Measurements from ENCODE around the gene FGR.
"Not testable (repeated sequence)": the region's sequence is repeated elsewhere in the genome, so short reads cannot be mapped to it uniquely, and the experiment has no call there.

The FGR gene

DNA sequence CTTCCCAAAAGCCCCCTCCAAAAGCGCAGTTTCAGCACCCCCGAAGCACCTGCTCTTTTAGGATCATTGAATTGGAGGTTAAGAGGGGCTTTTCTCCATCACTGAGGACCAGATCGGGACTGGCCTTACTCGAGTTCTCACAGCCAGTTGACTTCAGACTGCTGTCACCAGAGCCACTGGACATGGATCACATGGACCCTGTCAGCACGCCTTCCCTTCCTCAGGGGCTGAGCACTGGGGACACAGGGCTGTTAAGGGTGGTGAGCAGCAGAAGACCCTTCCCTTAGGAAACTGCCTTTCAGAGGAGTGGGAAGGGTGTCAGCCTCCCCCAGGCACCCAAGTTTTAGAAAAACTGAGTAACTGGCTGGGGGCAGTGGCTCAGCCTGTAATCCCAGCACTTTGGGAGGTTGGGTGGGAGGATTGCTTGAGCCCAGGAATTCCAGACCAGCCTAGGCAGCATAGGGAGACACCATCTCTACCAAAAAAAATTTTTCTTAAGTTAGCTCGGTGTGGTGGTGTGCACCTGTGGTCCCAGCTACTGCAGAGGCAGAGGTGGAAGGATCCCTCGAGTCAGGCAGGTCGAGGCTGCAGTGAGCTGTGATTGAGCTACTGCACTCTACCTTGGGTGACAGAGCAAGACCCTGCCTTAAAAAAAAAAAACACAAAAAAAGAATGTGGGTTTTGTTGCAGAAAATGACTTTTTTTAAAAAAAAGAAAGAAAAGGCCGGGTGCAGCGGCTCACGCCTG, 584 bp upstream of the FGR start:
- no peak for DNase-seq (ENCODE audit: low read depth in 1 of 2, low spot score in 1 of 2)

DNA sequence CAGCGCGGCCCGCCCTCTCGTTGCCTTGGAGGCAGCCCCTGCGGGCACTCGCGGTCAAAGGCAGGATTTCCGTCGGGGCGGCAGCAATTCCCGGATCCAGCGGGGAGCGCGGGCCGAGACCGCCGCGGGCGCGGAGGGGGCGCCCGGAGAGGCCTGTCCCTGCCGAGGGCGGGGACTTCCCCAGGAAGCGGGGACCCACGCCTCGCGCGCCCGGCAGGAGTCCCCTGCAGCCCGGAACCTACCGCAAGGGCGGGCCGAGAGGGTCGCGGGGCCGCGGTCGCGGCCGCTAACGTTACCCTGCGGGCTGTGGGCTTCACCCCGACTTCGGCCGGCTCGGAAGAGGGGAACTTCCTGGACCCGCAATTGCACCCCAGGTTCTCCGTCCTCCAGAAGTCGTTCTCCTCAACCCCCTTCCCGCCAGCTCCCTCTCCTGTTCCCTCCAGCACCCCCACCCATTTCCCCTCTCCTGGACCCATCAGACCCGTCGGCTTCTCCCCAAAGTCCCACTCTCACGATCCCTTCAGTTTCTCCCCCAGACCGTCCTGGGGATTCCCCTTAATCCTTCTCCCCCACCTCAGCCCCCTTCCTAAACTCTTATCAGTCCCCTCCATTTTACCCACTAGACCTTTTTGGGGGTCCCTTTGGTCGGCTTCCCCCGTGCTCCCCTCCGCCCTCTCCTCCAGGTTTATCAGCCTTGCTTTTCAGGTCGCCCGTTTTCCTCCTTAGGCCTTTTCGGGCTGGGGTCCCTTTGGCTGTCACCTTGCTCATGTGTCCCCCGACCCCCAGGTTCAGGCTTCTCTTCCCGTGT, 604 bp downstream of the FGR start:
- peak in 1 of 2 donors; percentile 24 for DNase-seq (ENCODE audit: low read depth in 1 of 2, low spot score in 1 of 2)

- no peak for DNase-seq (ENCODE audit: low read depth in 1 of 2, low spot score in 1 of 2)
Observed at GRCh38 chr1:27633640-27634176, 1.3 kb downstream of the FGR start.

- no peak for DNase-seq (ENCODE audit: low read depth in 1 of 2, low spot score in 1 of 2)
Observed at GRCh38 chr1:27633298-27633610, 1.7 kb downstream of the FGR start.

DNA sequence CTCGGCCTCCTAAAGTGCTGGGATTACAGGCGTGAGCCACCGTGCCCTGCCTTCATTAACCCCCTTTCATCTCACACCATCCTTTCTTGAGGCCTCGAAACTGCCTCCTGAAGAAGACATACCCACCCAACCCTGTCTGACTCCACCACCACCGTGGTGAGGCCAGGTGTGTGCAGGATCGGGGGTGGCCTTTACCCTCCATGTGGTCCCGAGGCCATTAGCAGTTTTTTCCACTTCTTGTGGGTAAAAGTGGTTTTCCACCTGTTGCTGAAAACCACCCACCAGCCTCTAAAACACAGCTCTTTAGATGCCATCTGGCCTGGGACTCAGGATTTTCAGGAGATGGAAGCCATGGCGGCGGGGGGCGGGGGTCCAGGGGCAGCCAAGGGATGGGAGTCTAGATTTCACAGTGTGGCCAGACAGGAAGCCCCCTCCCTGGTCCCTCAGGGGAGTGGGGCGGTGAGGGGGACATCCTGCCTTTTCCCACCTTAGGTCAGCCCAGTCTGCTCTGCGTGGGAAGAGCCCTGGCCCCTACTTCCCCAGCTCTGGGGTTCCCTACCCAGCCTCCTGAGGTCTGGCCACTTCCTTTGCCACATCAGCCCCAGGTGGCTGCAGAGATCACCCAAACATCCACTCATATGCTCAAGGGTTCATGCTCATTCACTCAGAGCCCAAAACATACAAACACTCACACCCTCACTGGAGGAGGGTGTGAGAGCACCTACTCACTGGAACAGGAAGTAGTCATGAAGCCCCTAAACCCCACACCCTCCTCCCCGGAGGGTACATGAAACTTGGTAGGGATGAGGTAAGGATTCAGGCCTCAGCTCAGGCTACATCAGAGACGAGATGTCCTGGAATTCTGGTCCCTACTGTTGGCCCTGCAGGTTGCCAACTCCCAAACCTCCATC, 2.3 kb downstream of the FGR start:
- DNase-seq (ENCODE audit: low read depth in 1 of 2, low spot score in 1 of 2): peak in 1 of 2 donors; percentile 32

- no peak for DNase-seq (ENCODE audit: low read depth in 1 of 2, low spot score in 1 of 2)
Observed at GRCh38 chr1:27630859-27631491, 4.0 kb downstream of the FGR start.

GRCh38 chr1:27628712-27629111, 6.3 kb downstream of the FGR start:
- no peak for DNase-seq (ENCODE audit: low read depth in 1 of 2, low spot score in 1 of 2)

- DNase-seq (ENCODE audit: low read depth in 1 of 2, low spot score in 1 of 2): not testable (repeated sequence)
Observed at GRCh38 chr1:27627733-27628132, 7.3 kb downstream of the FGR start.

GRCh38 chr1:27627061-27627460, 7.9 kb downstream of the FGR start:
- no peak for DNase-seq (ENCODE audit: low read depth in 1 of 2, low spot score in 1 of 2)

DNA sequence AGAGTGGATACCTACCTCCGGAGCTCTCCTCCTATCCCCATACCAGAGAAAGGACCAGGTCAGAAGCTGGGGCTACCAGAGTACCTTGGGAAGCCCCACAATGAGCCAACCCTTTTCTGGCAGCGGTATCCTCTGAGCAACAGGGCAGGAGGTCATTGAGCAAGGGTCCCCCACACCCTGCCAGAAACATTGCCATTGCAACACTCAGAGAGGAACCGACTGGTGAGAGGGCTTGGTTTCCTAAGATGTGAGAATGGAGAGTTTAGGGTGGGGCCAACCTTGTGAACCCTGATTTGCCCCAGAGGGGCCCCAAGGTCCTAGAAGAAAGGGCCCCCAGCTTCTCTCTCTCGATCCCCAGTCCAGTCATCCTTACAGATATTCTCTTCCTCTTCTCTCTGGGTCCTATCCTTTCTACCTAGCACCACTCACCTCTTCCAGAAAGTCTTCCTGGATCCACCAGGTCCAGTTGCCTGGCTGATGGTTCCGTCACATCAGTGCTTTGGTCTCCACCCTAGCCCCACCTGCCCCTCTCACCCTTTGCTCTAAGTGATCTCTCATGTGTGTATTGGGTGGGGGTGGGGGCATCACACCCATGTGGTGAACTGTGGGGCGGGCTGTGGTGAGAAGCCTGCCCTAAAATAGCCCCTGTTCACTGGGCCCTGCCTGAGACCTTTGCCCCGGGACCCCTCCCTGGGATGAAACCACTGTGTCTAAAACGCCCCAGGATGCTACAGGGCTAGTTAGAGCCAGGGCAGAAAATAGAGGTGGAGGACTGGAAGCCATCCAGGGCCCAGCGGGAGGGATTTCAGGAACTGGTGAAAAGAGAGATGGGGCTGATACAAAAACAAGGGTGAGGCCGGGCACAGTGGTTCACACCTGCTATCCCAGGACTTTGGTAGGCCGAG, 8.7 kb downstream of the FGR start:
- no peak for DNase-seq (ENCODE audit: low read depth in 1 of 2, low spot score in 1 of 2)

- no peak for DNase-seq (ENCODE audit: low read depth in 1 of 2, low spot score in 1 of 2)
Observed at GRCh38 chr1:27624467-27625178, 10.4 kb downstream of the FGR start.

GRCh38 chr1:27623327-27624212, 11.4 kb downstream of the FGR start:
- no peak for DNase-seq (ENCODE audit: low read depth in 1 of 2, low spot score in 1 of 2)

- DNase-seq (ENCODE audit: low read depth in 1 of 2, low spot score in 1 of 2): no peak
Observed at GRCh38 chr1:27622828-27623227, 12.2 kb downstream of the FGR start.

GRCh38 chr1:27621051-27621920, 13.7 kb downstream of the FGR start:
- no peak for DNase-seq (ENCODE audit: low read depth in 1 of 2, low spot score in 1 of 2)

- not testable (repeated sequence) for DNase-seq (ENCODE audit: low read depth in 1 of 2, low spot score in 1 of 2)
Observed at GRCh38 chr1:27619782-27620438, 15.1 kb downstream of the FGR start.

GRCh38 chr1:27618341-27619082, 16.5 kb downstream of the FGR start:
- no peak for DNase-seq (ENCODE audit: low read depth in 1 of 2, low spot score in 1 of 2)
